Measurements from ENCODE around the gene SLC45A2. TPM values are rescaled to one million over a fixed set of nuclear protein-coding genes. Genes with fewer than 3 reads are reported as not detected.
"Not testable (repeated sequence)": the region's sequence is repeated elsewhere in the genome, so short reads cannot be mapped to it uniquely, and the experiment has no call there.

SLC45A2 gene
- polyA plus RNA-seq, 3 donors = not detected

DNA sequence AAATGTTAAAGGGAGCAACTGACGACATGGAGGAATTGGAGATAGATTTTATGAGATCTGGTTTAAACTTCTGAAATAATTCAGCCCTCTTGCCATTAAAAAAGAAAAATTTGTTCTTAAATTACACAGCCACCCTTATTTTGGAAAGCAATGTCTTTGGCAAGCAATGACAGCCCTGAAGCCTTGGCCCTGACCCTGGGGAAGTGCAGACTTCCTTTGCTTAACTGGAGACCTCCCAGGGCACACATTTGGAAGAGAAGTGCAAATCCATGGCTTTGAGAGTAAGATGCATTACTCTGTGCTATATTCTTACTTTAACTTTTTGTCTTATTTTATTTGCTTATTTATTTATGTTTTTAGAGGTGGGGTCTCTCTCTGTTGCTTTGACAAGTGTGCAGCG, 26.3 kb downstream of the SLC45A2 start:
- Mint-ChIP-seq H3K9me3 (peaks cover 0 to 11% (median 6%) of the 10 kb centered on the region in 7 donors), H3K4me1 (no peaks in the 10 kb centered on the region), H3K27me3 (ENCODE audit: low read depth in 3 of 3) (peaks cover 1 to 4% (median 2%) of the 10 kb centered on the region in 3 donors), H3K36me3 (no peaks in the 10 kb centered on the region), H3K27ac (no peak overlapping the region), H3K4me3 (no peak overlapping the region)
- DNase-seq = no peak
- intact Hi-C loops (cut with micrococcal nuclease) = no loop called here
- Histone ChIP-seq H3K9me3 (replicated peaks in 1 of 2; ENCODE audit: control insufficient read depth in 1 of 2, insufficient read depth in 1 of 2, low read length in 2 of 2) (peaks cover 0 to 7% of the 10 kb centered on the region in 2 donors), H3K4me2 (replicated peaks; ENCODE audit: extremely low read depth, low read length, poor library complexity, severe bottlenecking) (no peak overlapping the region), H3K9ac (ENCODE audit: insufficient read depth, low read length, poor library complexity, severe bottlenecking) (no peak overlapping the region), H2AFZ (ENCODE audit: insufficient read depth, low read depth, low read length, poor library complexity, severe bottlenecking) (no peak overlapping the region), H3K4me1 (ENCODE audit: control insufficient read depth in 1 of 2, insufficient read depth in 2 of 2, low read length in 2 of 2) (no peaks in the 10 kb centered on the region), H3K4me3 (replicated peaks in 1 of 3; ENCODE audit: low read depth in 2 of 3, low read length in 3 of 3) (no peak overlapping the region), H4K20me1 (ENCODE audit: insufficient read depth, low read length) (no peaks in the 10 kb centered on the region), H3K79me2 (ENCODE audit: insufficient read depth, low read length) (no peaks in the 10 kb centered on the region), H3K27me3 (ENCODE audit: control insufficient read depth in 2 of 2, insufficient read depth in 2 of 2, low read length in 2 of 2) (no peaks in the 10 kb centered on the region), H3K27ac (ENCODE audit: low read depth in 1 of 2, low read length in 2 of 2) (no peak overlapping the region), H3K36me3 (replicated peaks in 1 of 2; ENCODE audit: control insufficient read depth in 1 of 2, insufficient read depth in 2 of 2, low read length in 2 of 2) (no peaks in the 10 kb centered on the region)
- TF ChIP-seq, protein P1, sequence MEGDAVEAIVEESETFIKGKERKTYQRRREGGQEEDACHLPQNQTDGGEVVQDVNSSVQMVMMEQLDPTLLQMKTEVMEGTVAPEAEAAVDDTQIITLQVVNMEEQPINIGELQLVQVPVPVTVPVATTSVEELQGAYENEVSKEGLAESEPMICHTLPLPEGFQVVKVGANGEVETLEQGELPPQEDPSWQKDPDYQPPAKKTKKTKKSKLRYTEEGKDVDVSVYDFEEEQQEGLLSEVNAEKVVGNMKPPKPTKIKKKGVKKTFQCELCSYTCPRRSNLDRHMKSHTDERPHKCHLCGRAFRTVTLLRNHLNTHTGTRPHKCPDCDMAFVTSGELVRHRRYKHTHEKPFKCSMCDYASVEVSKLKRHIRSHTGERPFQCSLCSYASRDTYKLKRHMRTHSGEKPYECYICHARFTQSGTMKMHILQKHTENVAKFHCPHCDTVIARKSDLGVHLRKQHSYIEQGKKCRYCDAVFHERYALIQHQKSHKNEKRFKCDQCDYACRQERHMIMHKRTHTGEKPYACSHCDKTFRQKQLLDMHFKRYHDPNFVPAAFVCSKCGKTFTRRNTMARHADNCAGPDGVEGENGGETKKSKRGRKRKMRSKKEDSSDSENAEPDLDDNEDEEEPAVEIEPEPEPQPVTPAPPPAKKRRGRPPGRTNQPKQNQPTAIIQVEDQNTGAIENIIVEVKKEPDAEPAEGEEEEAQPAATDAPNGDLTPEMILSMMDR (IDR thresholded peaks at IDR 0.05) = no peak
- WGBS (ENCODE audit: insufficient coverage) = no CpG with 5 or more reads among the region's 2 CpGs

DNA sequence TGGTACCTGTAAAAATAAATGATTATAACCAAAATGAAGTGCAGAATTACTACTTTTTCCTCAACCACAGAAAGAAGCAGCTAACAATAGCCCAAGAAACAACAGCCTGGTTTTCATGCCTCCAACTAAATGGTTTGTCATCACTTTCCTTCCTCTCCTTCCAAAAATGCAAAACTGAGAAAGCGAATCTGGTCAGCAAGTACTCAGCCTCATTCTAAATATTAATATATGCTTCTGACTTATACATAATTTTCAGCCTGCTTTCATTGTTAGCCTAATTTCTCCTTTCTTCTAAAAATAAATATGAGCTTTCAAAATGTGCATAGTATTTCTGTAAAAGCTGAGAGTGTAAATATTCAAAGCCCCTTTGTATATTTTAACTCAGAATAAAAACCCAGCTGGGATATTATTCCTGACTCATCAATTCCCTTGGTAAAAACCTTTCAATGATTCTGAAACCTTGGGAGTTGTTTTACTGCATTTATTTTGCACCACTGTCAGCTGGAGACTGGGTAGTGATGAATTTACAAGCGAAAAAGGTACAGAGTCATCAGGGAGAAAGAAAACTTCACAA, 26.8 kb downstream of the SLC45A2 start:
- H3K4me1 ChIP-seq (ENCODE audit: control insufficient read depth in 1 of 2, insufficient read depth in 2 of 2, low read length in 2 of 2) = no peaks in the 10 kb centered on the region
- Mint-ChIP-seq H3K27me3 (ENCODE audit: low read depth in 3 of 3) (peaks cover 1 to 4% (median 2%) of the 10 kb centered on the region in 3 donors), H3K4me1 (no peaks in the 10 kb centered on the region), H3K4me3 (no peak overlapping the region), H3K36me3 (no peaks in the 10 kb centered on the region), H3K27ac (no peak overlapping the region), H3K9me3 (peaks cover 0 to 11% (median 6%) of the 10 kb centered on the region in 7 donors)
- peaks cover 0 to 7% of the 10 kb centered on the region in 2 donors for H3K9me3 ChIP-seq (replicated peaks in 1 of 2; ENCODE audit: control insufficient read depth in 1 of 2, insufficient read depth in 1 of 2, low read length in 2 of 2)
- no peak overlapping the region for H3K4me3 ChIP-seq (replicated peaks in 1 of 3; ENCODE audit: low read depth in 2 of 3, low read length in 3 of 3)
- no peaks in the 10 kb centered on the region for H3K27me3 ChIP-seq (ENCODE audit: control insufficient read depth in 2 of 2, insufficient read depth in 2 of 2, low read length in 2 of 2)
- no peak overlapping the region for H3K27ac ChIP-seq (ENCODE audit: low read depth in 1 of 2, low read length in 2 of 2)
- H3K9ac ChIP-seq (ENCODE audit: insufficient read depth, low read length, poor library complexity, severe bottlenecking) = no peak overlapping the region
- DNase-seq = no peak
- intact Hi-C loops (cut with micrococcal nuclease) = no loop called here
- no peaks in the 10 kb centered on the region for H4K20me1 ChIP-seq (ENCODE audit: insufficient read depth, low read length)
- WGBS (ENCODE audit: insufficient coverage) = no CpG with 5 or more reads among the region's 2 CpGs
- H3K79me2 ChIP-seq (ENCODE audit: insufficient read depth, low read length) = no peaks in the 10 kb centered on the region
- no peak overlapping the region for H2AFZ ChIP-seq (ENCODE audit: insufficient read depth, low read depth, low read length, poor library complexity, severe bottlenecking)
- H3K36me3 ChIP-seq (replicated peaks in 1 of 2; ENCODE audit: control insufficient read depth in 1 of 2, insufficient read depth in 2 of 2, low read length in 2 of 2) = no peaks in the 10 kb centered on the region
- TF ChIP-seq, protein P1 (IDR thresholded peaks at IDR 0.05) = no peak
- no peak overlapping the region for H3K4me2 ChIP-seq (replicated peaks; ENCODE audit: extremely low read depth, low read length, poor library complexity, severe bottlenecking)

DNA sequence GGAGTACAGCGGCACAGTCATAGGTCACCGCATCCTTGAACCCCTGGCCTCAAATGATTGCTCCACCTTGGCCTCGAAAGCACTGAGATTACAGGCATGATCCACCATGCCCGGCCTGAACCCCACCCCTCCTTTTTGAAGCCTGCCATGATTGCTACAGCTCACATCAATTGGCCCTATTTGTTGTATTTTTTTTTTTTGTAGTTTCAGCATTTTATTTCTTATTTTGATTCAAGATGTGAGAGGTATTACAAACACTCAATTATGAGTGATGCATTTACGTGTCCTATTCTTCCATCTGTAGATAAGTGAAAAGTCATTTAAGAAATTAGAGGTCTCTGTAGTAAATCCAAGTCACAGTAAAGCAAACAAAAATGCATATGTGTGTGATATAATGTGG, 32.3 kb downstream of the SLC45A2 start:
- DNase-seq; H3K9ac ChIP-seq (ENCODE audit: insufficient read depth, low read length, poor library complexity, severe bottlenecking); H3K4me1 Mint-ChIP-seq; H3K9me3 ChIP-seq (replicated peaks in 1 of 2; ENCODE audit: control insufficient read depth in 1 of 2, insufficient read depth in 1 of 2, low read length in 2 of 2); H3K27me3 Mint-ChIP-seq (ENCODE audit: low read depth in 3 of 3); H3K27ac Mint-ChIP-seq; H3K4me1 ChIP-seq (ENCODE audit: control insufficient read depth in 1 of 2, insufficient read depth in 2 of 2, low read length in 2 of 2); H4K20me1 ChIP-seq (ENCODE audit: insufficient read depth, low read length); H3K79me2 ChIP-seq (ENCODE audit: insufficient read depth, low read length); H3K4me3 ChIP-seq (replicated peaks in 1 of 3; ENCODE audit: low read depth in 2 of 3, low read length in 3 of 3); H3K27ac ChIP-seq (ENCODE audit: low read depth in 1 of 2, low read length in 2 of 2); H3K36me3 ChIP-seq (replicated peaks in 1 of 2; ENCODE audit: control insufficient read depth in 1 of 2, insufficient read depth in 2 of 2, low read length in 2 of 2); H3K4me3 Mint-ChIP-seq; H3K27me3 ChIP-seq (ENCODE audit: control insufficient read depth in 2 of 2, insufficient read depth in 2 of 2, low read length in 2 of 2); H2AFZ ChIP-seq (ENCODE audit: insufficient read depth, low read depth, low read length, poor library complexity, severe bottlenecking); H3K4me2 ChIP-seq (replicated peaks; ENCODE audit: extremely low read depth, low read length, poor library complexity, severe bottlenecking); intact Hi-C loops (cut with micrococcal nuclease); H3K36me3 Mint-ChIP-seq: not testable (repeated sequence)
- no CpG with 5 or more reads among the region's 5 CpGs for WGBS (ENCODE audit: insufficient coverage)
- H3K9me3 Mint-ChIP-seq = peaks cover 0 to 11% (median 6%) of the 10 kb centered on the region in 7 donors

All from CD14-positive monocyte (primary cell).